Right lobe of liver (tissue), 4 donors: ENCODE results near the gene IGFALS.

ENCODE experiments used
- CTCF ChIP-seq, 4 donors: fragments of 200-600 bp in 3 of 4; fragments of 450-650 bp in 1 of 4; IDR thresholded peaks; one replicate each; pipeline versions ENCODE4 v1.5.1 to v1.8.0; 2016 to 2022; ENCODE audit warnings: antibody characterized with exemption in 4 of 4, mild to moderate bottlenecking in 2 of 4
- POLR2A ChIP-seq: fragments of 450-650 bp; IDR thresholded peaks from one replicate; pipeline ENCODE4 v1.6.1; 2017; ENCODE audit warnings: antibody characterized with exemption, mild to moderate bottlenecking
- donor health status: DM: no; HTN: no; CAD: no.
- donor health status: DM: no; HTN: no; CAD: no.
- donor health status: DM: no; HTN: yes; CAD: no.

GRCh38 chr16:1769402-1770300, 23.9 kb downstream of the IGFALS start:
- TF ChIP-seq CTCF (IDR thresholded peaks at IDR 0.05) (no peak), POLR2A (no peak)
